Glutamatergic neuron (in vitro differentiated cells): Measurements from ENCODE around the gene SFTPD. TPM values are rescaled to one million over a fixed set of nuclear protein-coding genes. Genes with fewer than 3 reads are reported as not detected.
"Not testable (repeated sequence)": the region's sequence is repeated elsewhere in the genome, so short reads cannot be mapped to it uniquely, and the experiment has no call there.

Experiments
- DNase-seq: peaks from one replicate; pipeline ENCODE4 v3.0.0; 2022
- H3K27ac Mint-ChIP-seq: one replicate; pipeline ENCODE4 v1.8.0; 2020; ENCODE audit warnings: mild to moderate bottlenecking, mixed read lengths, inconsistent platforms; ENCODE audit not compliant: unreplicated experiment
- H3K27me3 Mint-ChIP-seq: one replicate; pipeline ENCODE4 v1.8.0; 2020; ENCODE audit warnings: mild to moderate bottlenecking, moderate library complexity, mixed read lengths, inconsistent platforms; ENCODE audit not compliant: unreplicated experiment
- H3K36me3 Mint-ChIP-seq: one replicate; pipeline ENCODE4 v1.8.0; 2020; ENCODE audit warnings: mild to moderate bottlenecking, mixed read lengths, inconsistent platforms; ENCODE audit not compliant: unreplicated experiment
- H3K4me1 Mint-ChIP-seq: one replicate; pipeline ENCODE4 v1.8.0; 2020; ENCODE audit warnings: mild to moderate bottlenecking, low read depth, mixed read lengths, inconsistent platforms; ENCODE audit not compliant: unreplicated experiment
- H3K4me3 Mint-ChIP-seq: one replicate; pipeline ENCODE4 v1.8.0; 2020; ENCODE audit warnings: mild to moderate bottlenecking, mixed read lengths, inconsistent platforms; ENCODE audit not compliant: unreplicated experiment
- H3K9me3 Mint-ChIP-seq: one replicate; pipeline ENCODE4 v1.8.0; 2020; ENCODE audit warnings: mild to moderate bottlenecking, moderate library complexity, mixed read lengths, inconsistent platforms; ENCODE audit not compliant: unreplicated experiment
- total RNA-seq: library from RNA; stranded (reverse); fragmentation: NEBNext Ultra II Directional; extraction: Animal tissue kit (Norgen Biotek cat#: 25700); gene quantifications from one replicate; pipeline ENCODE4 v1.2.1, GENCODE V29; 2021; ENCODE audit not compliant: unreplicated experiment
- TF ChIP-seq, protein P1 (sequence below): fragments of 200-600 bp; sonication (generic); IDR thresholded peaks from one replicate; pipeline ENCODE4 v1.5.0; 2021; ENCODE audit not compliant: partially characterized antibody, unreplicated experiment

Gene SFTPD
- total RNA-seq, 1 donor from 2014 or later: 0.51 TPM

DNA sequence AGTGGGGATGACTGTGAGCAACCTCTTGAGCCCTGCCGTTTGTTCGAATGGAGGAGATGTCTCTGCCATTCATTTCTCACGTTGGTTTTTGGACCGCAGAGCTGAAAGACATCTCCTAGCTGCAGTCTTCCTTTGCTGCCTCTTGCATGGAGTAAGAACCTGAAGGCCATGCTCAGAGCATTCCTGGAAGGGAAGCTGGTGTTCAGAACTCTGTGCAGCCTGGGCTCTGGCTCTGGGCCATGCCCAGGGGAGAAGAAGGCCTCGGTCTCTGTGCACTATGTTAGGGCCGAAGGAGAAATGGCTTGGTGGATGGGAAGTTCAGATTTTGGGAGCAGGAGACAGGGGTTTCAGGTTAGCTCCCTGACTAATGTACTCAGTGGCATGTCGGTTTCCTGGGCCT is 22.9 kb downstream of the SFTPD start:
- Mint-ChIP-seq H3K9me3 (peaks cover 3% of the 10 kb centered on the region), H3K4me1 (peaks cover 10% of the 10 kb centered on the region), H3K27me3 (peaks cover 3% of the 10 kb centered on the region), H3K4me3 (no peak overlapping the region), H3K36me3 (no peaks in the 10 kb centered on the region), H3K27ac (no peak overlapping the region)
- TF ChIP-seq, protein P1, sequence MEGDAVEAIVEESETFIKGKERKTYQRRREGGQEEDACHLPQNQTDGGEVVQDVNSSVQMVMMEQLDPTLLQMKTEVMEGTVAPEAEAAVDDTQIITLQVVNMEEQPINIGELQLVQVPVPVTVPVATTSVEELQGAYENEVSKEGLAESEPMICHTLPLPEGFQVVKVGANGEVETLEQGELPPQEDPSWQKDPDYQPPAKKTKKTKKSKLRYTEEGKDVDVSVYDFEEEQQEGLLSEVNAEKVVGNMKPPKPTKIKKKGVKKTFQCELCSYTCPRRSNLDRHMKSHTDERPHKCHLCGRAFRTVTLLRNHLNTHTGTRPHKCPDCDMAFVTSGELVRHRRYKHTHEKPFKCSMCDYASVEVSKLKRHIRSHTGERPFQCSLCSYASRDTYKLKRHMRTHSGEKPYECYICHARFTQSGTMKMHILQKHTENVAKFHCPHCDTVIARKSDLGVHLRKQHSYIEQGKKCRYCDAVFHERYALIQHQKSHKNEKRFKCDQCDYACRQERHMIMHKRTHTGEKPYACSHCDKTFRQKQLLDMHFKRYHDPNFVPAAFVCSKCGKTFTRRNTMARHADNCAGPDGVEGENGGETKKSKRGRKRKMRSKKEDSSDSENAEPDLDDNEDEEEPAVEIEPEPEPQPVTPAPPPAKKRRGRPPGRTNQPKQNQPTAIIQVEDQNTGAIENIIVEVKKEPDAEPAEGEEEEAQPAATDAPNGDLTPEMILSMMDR: no peak
- DNase-seq: no peak

DNA sequence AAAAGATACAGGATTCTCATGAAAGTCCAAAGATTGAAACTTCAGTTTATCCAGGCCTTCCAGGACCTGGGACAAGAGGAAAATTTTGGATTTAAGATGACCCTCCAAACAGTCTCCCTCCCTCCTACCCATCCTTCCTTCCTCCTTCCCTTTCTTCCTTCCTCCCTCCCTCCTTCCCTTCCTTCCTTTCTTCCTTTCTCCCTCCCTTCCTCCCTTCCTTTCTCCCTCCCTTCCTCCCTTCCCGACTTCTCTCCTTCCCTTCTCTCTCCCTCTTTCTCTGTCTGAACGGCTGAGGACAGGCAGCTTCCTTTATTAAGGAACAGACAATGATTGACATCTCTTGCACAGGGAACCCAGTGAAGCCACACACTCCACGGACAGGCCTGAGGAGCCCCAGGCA is 23.3 kb downstream of the SFTPD start:
- Mint-ChIP-seq H3K9me3 (peaks cover 3% of the 10 kb centered on the region), H3K4me1 (peaks cover 10% of the 10 kb centered on the region), H3K27ac (no peak overlapping the region), H3K27me3 (peaks cover 3% of the 10 kb centered on the region), H3K4me3 (no peak overlapping the region), H3K36me3 (no peaks in the 10 kb centered on the region)
- TF ChIP-seq, protein P1: no peak
- DNase-seq: no peak

DNA sequence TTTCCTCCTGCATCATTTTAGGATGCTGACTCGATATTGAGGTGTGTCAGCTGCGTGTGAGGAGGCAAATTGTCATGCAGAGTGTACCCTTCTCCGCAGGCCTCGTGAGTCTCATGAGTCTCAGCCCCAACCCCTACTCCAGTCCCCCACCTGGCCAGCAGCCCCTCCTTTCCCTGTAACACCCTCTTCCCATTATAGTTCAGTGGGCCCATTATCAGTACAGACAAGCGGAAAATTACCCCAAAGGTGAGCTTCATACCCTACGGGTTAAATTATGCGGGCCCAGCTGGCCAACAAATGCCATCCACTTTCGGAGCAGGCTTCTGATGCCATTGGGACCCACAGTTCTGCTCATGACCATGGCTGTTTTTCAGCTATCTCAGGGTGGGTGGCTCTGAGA is 25.2 kb downstream of the SFTPD start:
- Mint-ChIP-seq H3K36me3 (no peaks in the 10 kb centered on the region), H3K27me3 (peaks cover 3% of the 10 kb centered on the region), H3K4me3 (no peak overlapping the region), H3K27ac (no peak overlapping the region), H3K4me1 (no peaks in the 10 kb centered on the region), H3K9me3 (peaks cover 2% of the 10 kb centered on the region)
- TF ChIP-seq, protein P1: no peak
- DNase-seq: no peak

DNA sequence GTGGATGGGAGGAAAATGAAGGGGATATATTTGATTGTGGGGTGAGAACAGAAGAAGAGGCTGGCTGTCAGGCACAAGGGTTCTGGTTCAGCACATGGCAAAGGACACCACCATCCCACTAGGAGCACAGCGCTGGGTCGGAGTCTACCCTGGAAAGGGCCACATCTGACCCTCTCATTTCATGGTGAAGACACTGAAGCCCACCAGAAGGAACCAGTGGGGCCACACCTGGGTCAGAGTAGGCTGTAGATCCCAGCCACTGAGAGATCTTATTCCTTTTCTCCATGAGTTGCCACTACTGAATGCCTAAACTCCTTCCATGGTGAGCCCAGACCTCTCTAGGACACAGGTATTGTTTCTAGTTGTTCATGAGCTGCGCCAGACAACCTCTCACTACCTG is 25.8 kb downstream of the SFTPD start:
- Mint-ChIP-seq H3K36me3 (no peaks in the 10 kb centered on the region), H3K4me1 (no peaks in the 10 kb centered on the region), H3K27ac (no peak overlapping the region), H3K4me3 (no peak overlapping the region), H3K27me3 (peaks cover 3% of the 10 kb centered on the region), H3K9me3 (peaks cover 2% of the 10 kb centered on the region)
- no peak for DNase-seq
- TF ChIP-seq, protein P1: no peak

DNA sequence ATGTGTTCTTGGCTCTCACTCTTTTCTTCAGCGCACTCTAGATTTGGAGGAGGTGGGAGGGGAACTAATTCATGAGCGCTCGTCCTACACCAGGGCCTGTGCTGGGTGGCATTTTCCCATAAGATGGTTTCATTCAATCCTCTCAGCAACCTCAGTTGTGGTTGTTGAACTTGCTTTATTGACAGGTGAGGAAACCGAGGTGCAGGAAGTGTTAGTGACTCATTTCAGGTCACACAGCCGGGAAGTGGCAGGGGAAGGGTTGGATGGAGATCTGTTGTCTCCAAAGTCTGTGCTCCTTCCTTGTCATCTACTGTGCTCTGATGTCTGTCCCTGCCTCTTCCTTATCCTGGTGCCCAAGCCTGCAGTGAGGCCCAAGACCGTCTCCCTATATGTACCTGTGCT is 26.9 kb downstream of the SFTPD start:
- H3K36me3 Mint-ChIP-seq, H3K9me3 Mint-ChIP-seq, H3K27ac Mint-ChIP-seq, H3K4me3 Mint-ChIP-seq, H3K27me3 Mint-ChIP-seq, DNase-seq, H3K4me1 Mint-ChIP-seq: not testable (repeated sequence)

DNA sequence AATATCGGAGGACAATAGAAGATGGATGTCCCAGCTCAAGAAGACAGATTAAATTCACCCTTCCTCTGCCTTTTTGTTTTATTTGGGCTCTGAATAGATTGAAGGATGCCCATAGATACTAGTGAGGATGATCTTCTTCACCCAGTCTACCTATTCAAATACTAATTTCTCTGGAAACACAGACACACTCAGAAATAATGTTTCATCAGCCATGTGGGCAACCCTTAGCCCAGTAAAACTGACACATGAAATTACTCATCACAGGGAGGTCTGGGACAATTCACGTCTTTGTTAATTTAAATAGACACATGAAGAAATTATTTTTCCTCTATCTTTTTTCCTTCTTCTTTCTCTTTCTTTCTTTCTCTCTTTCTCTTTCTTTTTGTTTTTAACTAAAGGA is 33.1 kb downstream of the SFTPD start:
- not testable (repeated sequence) for H3K27ac Mint-ChIP-seq, H3K4me3 Mint-ChIP-seq, DNase-seq

More for the DNA sequence above, 33.1 kb downstream of the SFTPD start:
- H3K4me1 Mint-ChIP-seq: peaks cover 17% of the 10 kb centered on the region
- not testable (repeated sequence) for H3K36me3 Mint-ChIP-seq, H3K9me3 Mint-ChIP-seq, H3K27me3 Mint-ChIP-seq
